HG03280 (cell line): ENCODE results near the gene RPA3.

Experiments
- ATAC-seq: cut with Tn5 transposase; IDR thresholded peaks from one replicate; pipeline ENCODE4 v1.9.1; 2021; ENCODE audit warnings: mild to moderate bottlenecking, moderate library complexity; ENCODE audit not compliant: unreplicated experiment

The RPA3 gene

DNA sequence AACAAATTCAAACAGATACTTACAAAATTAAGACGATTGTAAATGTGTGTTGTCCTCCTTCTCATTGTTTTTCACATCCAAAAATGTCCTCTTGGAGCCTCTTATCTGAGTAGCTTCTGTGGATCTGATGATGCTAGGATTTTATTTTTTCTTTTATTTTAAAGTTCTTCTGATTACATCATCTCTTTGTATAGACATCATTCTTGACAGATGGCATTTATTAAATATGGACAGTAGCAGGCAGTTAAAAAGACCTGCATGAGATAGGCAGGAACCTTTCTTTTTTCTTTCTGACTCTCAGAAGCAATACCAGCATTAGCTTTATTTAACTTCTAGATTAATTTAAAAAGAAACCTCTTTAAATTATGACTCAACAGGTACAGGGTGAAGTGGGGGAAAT, at the start of gene RPA3:
Gene RPA3 (minus strand): TSS at position 116 of the 400 bp plus-strand sequence. CDS start 78,189 bp downstream, outside the sequence.
- no peak for ATAC-seq

GRCh38 chr7:7766671-7767070, 48.3 kb upstream of the RPA3 start:
- no peak for ATAC-seq

DNA sequence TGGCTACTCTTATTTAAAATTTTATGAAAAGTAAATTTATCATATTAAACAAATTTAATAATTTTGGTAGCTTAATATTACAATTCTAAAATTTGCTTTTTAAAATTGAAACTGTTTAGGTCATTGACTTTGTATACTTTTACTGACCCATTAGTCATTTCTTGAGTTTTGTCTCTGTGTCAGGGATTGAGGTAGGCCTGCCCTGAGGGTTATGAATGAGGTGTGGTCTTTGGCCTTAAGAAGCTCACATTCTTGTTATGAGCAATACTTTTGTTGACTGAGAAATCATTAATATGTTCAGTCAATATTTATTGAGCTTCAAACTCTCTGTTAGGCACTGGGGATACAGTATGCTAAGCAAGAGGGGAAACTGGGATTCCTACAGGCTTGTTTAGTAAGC, 47.0 kb upstream of the RPA3 start:
- ATAC-seq: peak; percentile 50

GRCh38 chr7:7764520-7765396, 46.4 kb upstream of the RPA3 start:
- no peak for ATAC-seq

DNA sequence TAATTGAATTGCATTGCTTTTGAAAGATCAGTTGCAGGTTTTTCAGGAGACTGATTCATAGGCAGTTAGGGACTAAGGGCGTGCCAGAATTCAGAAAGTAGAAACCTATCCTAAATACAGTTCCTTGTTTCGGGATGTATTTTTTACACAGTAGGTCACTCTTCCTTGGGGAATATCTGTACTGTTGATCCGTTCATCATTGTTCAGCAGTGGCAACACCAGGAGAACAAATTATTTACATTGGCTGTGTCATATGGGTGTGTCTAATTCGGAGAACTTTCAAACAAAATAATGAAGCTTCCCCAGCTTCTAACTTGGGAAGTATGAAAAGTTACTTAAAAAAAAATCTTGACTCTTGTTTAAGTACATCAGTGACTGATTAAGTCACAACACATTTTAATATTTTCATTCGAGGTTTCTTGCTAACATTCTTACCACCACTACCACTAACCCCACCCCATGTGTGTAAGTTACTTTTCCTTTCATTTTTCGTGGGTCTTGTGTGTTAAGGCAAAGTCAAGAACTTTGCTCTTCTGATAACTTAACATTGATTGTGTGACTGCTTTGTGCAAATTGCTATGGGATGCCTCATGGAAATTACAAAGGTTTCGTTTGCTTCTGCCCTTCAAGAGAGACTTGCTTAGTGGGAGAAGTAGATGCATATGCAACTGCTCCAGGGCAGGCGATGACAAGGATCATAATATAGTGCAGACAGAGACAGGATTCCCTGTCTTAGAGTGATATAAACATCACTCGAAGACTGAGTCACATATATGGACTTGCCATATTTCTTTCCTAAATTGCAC, 43.8 kb upstream of the RPA3 start:
- peak; percentile 60 for ATAC-seq

DNA sequence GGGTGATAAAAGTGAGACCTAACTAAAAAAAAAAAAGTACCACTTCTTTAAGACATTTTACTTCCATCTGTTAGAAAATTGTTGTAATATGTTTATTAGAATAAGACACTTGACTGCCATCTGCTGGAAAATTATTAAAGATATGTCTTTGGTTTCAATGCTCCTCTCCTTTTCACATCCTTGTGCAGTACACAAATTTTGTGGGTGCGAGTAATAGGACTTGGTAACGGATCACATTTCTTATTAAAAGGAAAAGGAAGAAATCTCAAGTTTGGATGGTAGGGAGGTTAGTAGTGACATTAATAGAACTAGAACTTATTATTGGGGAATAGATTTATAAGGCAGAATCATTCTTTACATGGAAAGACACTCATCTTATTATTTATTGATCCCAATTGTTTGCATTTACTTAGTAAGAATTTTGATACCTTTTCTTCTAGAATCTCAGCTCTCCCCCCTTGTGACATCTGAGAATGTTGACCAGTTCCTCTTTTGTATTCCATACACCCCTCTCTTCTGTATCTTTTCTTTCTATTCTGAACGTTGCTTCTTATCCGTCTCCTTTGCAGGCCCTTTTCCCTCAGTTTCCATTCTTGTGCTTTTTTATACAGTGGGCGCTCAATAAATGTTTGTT, 43.0 kb upstream of the RPA3 start:
- no peak for ATAC-seq

DNA sequence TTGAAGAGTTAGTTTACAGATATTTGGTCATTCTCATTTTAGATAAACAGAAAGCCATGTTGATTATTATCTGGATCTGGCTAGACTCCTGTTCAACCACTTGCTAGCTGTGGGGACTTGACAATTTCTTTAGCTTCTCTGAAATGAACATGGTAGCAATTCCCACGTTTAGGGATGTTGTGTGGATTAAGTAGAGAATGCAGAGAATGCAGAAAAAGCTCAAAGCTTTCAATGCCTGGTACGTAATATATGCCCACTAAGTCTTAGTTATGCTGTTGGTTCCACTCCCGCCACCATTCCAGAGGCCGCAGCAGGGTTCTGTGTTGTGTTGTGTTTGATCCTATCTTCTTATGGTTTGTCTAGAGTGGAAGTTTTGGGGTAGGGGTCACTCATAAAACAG, 39.2 kb upstream of the RPA3 start:
- no peak for ATAC-seq

- no peak for ATAC-seq
Observed at GRCh38 chr7:7756577-7756976, 38.2 kb upstream of the RPA3 start.

DNA sequence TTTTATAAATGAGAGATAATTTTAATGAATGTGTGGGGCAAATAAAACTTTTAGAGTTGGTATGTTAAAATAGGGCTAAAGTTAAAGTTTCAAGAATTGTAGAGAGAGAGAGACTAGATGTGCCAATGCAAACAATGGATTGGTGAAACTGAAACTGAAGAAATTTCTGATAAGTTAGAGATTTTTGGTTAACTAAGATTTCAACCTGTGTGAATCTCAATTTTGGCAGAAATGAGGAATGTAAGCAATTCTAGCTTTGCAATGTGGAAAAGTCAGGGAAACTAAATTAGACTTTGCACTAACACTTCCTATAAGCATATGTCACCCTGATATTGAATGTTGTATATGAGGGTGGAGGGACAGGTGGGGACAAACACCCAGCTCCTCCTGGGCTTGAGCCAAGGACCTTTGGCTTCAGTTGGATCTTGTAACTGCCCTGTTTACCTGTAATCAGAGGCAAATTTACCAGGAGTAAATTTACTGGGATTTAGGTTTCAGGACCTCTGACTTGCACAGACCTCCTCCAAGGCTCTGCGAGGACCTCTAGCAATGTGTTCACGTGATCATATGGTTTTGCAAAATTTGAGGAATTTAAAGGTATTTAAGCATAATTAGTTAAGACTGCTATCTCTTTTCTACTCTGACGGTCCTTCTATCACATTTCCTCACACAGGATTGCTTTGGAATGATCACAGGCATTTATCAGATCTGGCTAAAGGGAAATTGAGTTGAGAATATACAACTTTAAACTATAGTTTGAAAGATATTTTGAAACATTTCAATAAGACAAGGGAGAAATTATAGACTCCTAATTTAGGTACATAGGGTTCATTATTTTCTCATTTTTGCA, 33.1 kb upstream of the RPA3 start:
- no peak for ATAC-seq

- ATAC-seq: no peak
Observed at GRCh38 chr7:7750571-7751242, 32.3 kb upstream of the RPA3 start.

DNA sequence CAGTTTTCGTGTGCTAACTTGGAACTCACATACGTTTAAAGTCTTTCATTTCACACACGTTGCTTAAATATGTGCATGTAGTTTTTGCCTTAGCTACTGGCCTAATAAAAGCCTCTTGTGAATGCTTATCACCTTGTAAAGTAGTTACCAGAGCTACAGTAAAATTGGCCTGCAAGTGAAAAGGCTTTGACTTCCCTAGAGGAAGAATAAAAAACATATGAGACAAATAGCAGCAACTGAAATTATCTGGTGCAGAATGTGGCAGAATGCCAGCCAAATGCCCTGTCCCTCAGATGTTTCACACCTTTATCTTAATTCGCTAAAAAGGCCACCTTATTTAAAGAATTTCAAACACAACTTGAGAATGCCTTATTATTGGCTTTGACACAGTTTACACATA, 28.1 kb upstream of the RPA3 start:
- no peak for ATAC-seq

- no peak for ATAC-seq
Observed at GRCh38 chr7:7745966-7746365, 27.6 kb upstream of the RPA3 start.

GRCh38 chr7:7745258-7745657, 26.9 kb upstream of the RPA3 start:
- no peak for ATAC-seq

- ATAC-seq: no peak
Observed at GRCh38 chr7:7742223-7742622, 23.8 kb upstream of the RPA3 start.

DNA sequence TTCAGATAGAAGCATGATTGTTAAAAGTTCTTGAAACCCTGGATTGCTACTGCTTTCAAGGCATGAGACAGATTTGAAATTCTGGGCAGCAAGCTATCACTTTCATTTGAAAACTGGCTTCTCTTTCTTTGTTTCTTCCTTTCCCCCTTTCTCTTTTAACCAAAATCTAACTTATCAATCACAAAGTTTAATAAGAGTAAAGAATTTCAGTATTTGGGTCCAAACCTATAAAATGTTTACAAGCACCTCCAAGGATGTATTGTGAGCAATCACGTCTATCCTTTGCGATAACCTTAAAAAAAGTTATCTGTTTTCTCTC, 21.6 kb upstream of the RPA3 start:
- ATAC-seq: no peak

DNA sequence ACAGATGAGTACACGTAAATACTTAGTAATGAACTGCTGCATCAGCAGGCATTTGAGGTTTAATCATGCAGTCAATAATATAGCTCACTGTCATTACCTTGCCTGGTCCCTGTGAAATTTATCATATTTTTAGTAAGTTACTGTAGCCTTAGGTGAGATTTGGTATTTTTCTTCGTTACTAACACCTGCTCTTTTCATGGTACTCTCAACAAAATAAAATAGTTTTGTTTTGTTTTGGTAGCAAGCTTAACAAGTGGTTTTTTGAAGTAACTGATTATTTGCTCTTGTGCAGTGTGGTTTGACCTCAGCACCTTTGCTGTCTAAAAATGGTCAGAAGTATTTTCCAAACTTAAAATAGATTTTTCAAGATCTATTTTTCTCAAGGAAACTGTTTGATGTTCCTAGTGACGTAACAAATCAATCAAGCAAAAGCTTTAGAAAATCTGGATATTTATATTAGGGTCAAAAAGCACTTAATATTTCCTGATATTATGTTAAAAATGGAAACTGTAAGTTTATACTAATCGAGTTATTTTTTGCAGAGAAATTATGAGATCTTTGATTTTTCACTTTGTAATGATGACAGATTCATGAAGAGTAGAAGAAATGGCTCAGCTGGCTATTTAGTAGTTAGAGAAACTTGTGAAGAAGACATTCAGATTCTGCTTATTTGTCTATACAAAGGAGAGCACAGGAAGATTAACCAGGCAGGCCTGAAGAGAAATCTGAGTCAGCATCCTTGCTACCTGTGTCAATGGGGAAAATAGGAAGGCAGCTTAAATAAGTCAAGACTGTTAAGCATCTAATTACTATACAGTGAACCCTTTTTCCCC, 21.0 kb upstream of the RPA3 start:
- ATAC-seq: no peak

GRCh38 chr7:7738622-7739021, 20.2 kb upstream of the RPA3 start:
- ATAC-seq: no peak

DNA sequence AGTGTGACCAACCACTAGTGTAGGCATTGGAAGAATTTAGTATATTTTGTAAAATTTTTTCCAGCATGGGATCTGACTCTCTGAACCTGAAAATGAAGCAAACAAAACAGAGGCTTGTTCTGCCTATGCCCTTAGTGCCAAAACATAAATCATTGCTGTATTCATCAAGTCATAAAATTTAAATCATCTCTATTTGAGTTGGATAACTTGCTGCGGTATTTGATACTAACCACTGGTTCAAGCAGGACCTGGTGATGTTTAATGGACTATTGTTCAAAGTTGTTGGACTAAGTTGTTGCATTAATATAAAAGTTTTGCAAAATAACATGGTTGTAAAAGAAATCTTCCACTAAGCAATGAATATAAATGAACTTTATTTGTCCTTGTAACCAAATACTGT, 19.8 kb upstream of the RPA3 start:
- ATAC-seq: no peak

DNA sequence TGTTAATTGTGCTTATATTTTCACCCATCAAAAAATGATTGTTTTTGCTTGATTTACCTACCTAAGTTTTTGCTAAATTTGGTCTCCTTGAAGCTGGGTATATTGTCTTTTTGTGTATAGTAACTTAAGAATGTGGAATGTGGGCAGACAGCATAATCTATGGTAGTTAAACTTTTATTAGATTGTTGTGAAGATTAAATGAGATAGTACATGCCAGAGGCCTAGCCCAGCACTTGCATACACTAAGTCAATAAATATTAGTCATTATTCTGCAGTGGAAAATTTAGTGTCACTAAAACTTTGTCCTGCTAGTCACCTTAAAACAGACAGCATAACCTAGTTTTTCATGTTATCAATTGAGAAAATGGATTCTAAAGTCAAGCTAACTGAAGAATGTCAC, 19.3 kb upstream of the RPA3 start:
- ATAC-seq: no peak
